ENCODE measurements around the gene R3HDML. TPM values are rescaled to one million over a fixed set of nuclear protein-coding genes. Genes with fewer than 3 reads are reported as not detected.
A peak's percentile ranks its signal among the peaks of the same experiment; 100 is the strongest.

The R3HDML gene
- total and polyA plus RNA-seq, 2 of the 13 experiments (the other 11 are each of a cell fraction or from before 2014, with no cell fraction given), result not detected

DNA sequence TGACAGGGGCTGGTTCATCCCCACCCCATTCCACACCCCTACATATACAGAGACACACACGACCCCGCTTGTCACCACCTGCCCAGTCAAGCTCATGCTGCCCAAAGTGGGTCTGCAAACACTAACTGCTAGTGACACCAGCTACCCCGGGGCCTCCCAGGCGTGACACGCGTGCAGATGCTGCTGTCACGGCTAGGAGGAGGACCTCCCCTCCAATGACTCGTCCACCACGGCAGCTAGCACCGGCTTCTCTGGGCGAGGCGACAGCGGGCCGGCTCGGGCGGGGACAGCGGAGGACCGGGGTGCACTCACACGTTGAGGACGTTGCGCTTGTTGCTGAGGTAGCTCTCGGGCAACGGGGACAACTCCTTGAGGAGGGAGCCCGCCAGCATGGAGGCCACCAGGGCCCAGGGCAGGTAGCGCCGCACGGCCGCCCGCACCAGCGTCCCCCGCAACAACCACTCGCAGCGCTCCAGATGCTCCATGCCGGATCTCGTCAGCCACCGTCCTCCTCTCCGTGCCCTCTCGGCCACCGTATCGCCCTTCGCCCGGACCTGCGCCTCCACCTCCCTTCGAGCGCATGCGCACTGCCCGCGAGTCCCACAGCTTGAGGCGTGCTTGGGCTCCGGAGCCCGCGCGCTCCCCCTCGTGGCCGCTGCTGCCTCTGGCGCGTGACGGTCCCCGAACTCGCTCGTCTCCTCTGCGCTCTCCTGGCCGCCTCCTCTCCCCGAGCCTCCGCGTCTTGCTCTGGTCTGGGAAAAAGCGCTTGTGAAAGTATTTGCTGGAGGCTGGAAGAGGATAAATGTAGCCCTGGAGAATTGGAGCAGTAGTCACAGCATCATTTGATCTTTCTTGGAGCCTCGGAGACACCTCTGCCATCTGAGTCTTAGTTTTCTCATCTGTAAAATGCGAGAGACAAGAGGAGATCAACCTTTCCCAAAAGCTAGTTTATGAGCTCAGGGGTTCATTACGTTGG is 25.9 kb upstream of the R3HDML start, which contains the start of gene FITM2:
FITM2 (minus strand) TSS at position 539 of the 976 bp plus-strand sequence; CDS start at position 485, 54 bp downstream.
- DNase-seq (ENCODE audit: low spot score) (peak; percentile 98), FAIRE-seq (peak; percentile 52), ATAC-seq (peak; percentile 93)
- H3K4me2 ChIP-seq (ENCODE audit: low read depth, low read length), result peak within 1 kb of the TSS; percentile 97
- in situ Hi-C loops (cut with HindIII; ENCODE audit: extremely low pct_ligation_motif_present, low pct_unique_long_range_greater_than_20kb), result loop anchor here (5.0 kb wide), 3 partner anchors 59 to 161 kb away; no protein-coding TSS in a partner anchor
- H2AFZ ChIP-seq (ENCODE audit: low read length), result peak within 1 kb of the TSS; percentile 100
- peaks cover 2 to 4% of the 10 kb centered on the region in 2 experiments; a peak in 1 of 5 replicates for H3K27me3 ChIP-seq (ENCODE audit: control insufficient read depth in 1 of 2, insufficient read depth in 2 of 2, low read length in 2 of 2)
- H4K20me1 ChIP-seq (ENCODE audit: insufficient read depth, low read length), result no peaks in the 10 kb centered on the region
- peaks cover 27% of the 10 kb centered on the region for H3K4me1 ChIP-seq (ENCODE audit: insufficient read depth, low read length)
- no peaks in the 10 kb centered on the region for H3K9me3 ChIP-seq (ENCODE audit: low read length)
- ChIA-PET POLR2A (interaction anchor here (0.7 to 3.9 kb wide), 21 partner anchors 9 to 211 kb away, joined by 3 to 30 read pairs (median 5); partner anchors contain the start of genes HNF4A, OSER1, SERINC3 and TTPAL), CTCF (ENCODE audit: low intra/inter-chr PET ratio, low total read pairs) (interaction anchor here (0.7 to 5.0 kb wide), 11 partner anchors 58 to 194 kb away, joined by 3 to 77 read pairs (median 4); no protein-coding TSS in a partner anchor)
- BruUV-seq (replicated peaks), result no TSS peak
- intact Hi-C loops (cut with micrococcal nuclease; ENCODE audit: unreplicated experiment), result loop anchor here (1.0 to 5.0 kb wide), 7 partner anchors 46 to 156 kb away; partner anchors contain the start of gene HNF4A
- H3K27ac ChIP-seq (ENCODE audit: extremely low read length, insufficient read depth, low read length), result peak within 1 kb of the TSS; percentile 37
- H3K4me3 ChIP-seq (replicated peaks in 1 of 3; ENCODE audit: insufficient read depth in 1 of 3, low read depth in 2 of 3, low read length in 3 of 3), result peak within 1 kb of the TSS; percentile 70 to 96 (median 78)
- WGBS (ENCODE audit: low lambda C conversion rate), result 3% methylated on average over 47 of the region's 70 CpGs
- peaks cover 25% of the 10 kb centered on the region for H3K79me2 ChIP-seq (ENCODE audit: insufficient read depth, low read length)
- H3K9ac ChIP-seq (ENCODE audit: insufficient read depth, low read depth, low read length), result peak within 1 kb of the TSS; percentile 84
- H3K36me3 ChIP-seq (replicated peaks in 1 of 2; ENCODE audit: control insufficient read depth in 1 of 2, insufficient read depth in 2 of 2, low read length in 2 of 2), result peaks cover 0 to 7% of the 10 kb centered on the region in 2 experiments; a peak in 2 of 5 replicates
- TF ChIP-seq NCOA2 (CRISPR knock-in tag; IDR thresholded peaks at IDR 0.05) (peak; percentile 48; the same call in 1 of the 2 replicates), ZNF766 (CRISPR knock-in tag; IDR thresholded peaks at IDR 0.05; ENCODE audit: borderline replicate concordance) (peak; percentile 86), GPN1 (CRISPR knock-in tag; IDR thresholded peaks at IDR 0.05; ENCODE audit: borderline replicate concordance) (no peak; the same call in 1 of the 2 replicates), CCAR2 (optimal IDR thresholded peaks at IDR 0.05; ENCODE audit: low read depth, low read length) (no peak), ZNF20 (CRISPR knock-in tag; IDR thresholded peaks at IDR 0.05) (no peak), TOE1 (CRISPR knock-in tag; IDR thresholded peaks at IDR 0.05) (no peak; the same call in 1 of the 2 replicates), ZNF101 (CRISPR knock-in tag; IDR thresholded peaks at IDR 0.05; ENCODE audit: borderline replicate concordance, low read depth) (peak; percentile 81; the same call in 1 of the 2 replicates), SALL2 (CRISPR knock-in tag; IDR thresholded peaks at IDR 0.05) (peak; percentile 100), AKAP8 (CRISPR knock-in tag; IDR thresholded peaks at IDR 0.05) (peak; percentile 94; the same call in 1 of the 2 replicates), YEATS2 (CRISPR knock-in tag; IDR thresholded peaks at IDR 0.05; ENCODE audit: borderline replicate concordance) (peak; percentile 98), ZNF329 (CRISPR knock-in tag; IDR thresholded peaks at IDR 0.05; ENCODE audit: low read depth) (peak; percentile 84), NR3C1 (CRISPR knock-in tag; IDR thresholded peaks at IDR 0.05) (no peak), U2AF1 (optimal IDR thresholded peaks at IDR 0.05; ENCODE audit: low read depth, low read length) (peak; percentile 79), JUND (CRISPR knock-in tag; IDR thresholded peaks at IDR 0.05) (no peak; the same call in 1 of the 2 replicates), ZNF333 (CRISPR knock-in tag; IDR thresholded peaks at IDR 0.05; ENCODE audit: borderline replicate concordance) (peak; percentile 91), SRY (CRISPR knock-in tag; IDR thresholded peaks at IDR 0.05) (peak; percentile 51; the same call in 1 of the 2 replicates), ATAD3A (CRISPR knock-in tag; IDR thresholded peaks at IDR 0.05) (no peak), PHF21A (CRISPR knock-in tag; IDR thresholded peaks at IDR 0.05) (peak; percentile 77), NRL (CRISPR knock-in tag; IDR thresholded peaks at IDR 0.05; ENCODE audit: borderline replicate concordance) (no peak; the same call in none of the 2 replicates)
- TF ChIP-seq, protein P1, sequence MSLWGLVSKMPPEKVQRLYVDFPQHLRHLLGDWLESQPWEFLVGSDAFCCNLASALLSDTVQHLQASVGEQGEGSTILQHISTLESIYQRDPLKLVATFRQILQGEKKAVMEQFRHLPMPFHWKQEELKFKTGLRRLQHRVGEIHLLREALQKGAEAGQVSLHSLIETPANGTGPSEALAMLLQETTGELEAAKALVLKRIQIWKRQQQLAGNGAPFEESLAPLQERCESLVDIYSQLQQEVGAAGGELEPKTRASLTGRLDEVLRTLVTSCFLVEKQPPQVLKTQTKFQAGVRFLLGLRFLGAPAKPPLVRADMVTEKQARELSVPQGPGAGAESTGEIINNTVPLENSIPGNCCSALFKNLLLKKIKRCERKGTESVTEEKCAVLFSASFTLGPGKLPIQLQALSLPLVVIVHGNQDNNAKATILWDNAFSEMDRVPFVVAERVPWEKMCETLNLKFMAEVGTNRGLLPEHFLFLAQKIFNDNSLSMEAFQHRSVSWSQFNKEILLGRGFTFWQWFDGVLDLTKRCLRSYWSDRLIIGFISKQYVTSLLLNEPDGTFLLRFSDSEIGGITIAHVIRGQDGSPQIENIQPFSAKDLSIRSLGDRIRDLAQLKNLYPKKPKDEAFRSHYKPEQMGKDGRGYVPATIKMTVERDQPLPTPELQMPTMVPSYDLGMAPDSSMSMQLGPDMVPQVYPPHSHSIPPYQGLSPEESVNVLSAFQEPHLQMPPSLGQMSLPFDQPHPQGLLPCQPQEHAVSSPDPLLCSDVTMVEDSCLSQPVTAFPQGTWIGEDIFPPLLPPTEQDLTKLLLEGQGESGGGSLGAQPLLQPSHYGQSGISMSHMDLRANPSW (CRISPR knock-in tag; IDR thresholded peaks at IDR 0.05; ENCODE audit: borderline replicate concordance), result peak; percentile 77; the same call in 1 of the 2 replicates

Measured in HepG2 (cell line).